Measurements from ENCODE around the gene RHOH. TPM values are rescaled to one million over a fixed set of nuclear protein-coding genes. Genes with fewer than 3 reads are reported as not detected.

Gene RHOH
- total and polyA plus RNA-seq, 9 of the 15 experiments (the other 6 are each of a cell fraction or from before 2014, with no cell fraction given), result 14.3 to 37.7 (median 23.2) TPM

DNA sequence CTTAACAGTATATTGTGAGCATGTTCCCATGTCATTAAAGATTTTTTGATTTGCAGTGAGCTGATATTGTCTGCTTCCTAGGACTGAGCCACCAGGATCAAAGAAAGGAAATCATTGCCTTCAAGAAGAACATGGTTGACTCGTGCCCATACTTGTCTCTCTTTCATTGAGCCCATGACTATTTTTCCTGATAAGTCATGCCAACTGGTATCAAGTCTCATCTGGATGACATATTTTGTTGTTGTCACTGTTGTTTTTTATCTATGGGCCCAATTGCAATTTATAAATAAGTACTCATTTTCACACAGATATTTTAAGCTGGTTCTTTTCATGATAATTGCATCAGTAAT is 10.2 kb upstream of the RHOH start:
- POLR2A ChIA-PET, result interaction anchor here (1.1 kb wide), 1 partner anchor 24 kb away, joined by 3 read pairs; no protein-coding TSS in a partner anchor
- CTCF ChIA-PET (ENCODE audit: low intra/inter-chr PET ratio), result no interaction called here
- Histone ChIP-seq H4K20me1 (replicated peaks; ENCODE audit: control insufficient read depth, insufficient read depth, low read length) (no peaks in the 10 kb centered on the region), H3K27me3 (ENCODE audit: control insufficient read depth in 2 of 2, insufficient read depth in 2 of 2, low read length in 2 of 2) (no peaks in the 10 kb centered on the region), H2AFZ (ENCODE audit: low read depth, low read length) (no peak overlapping the region), H3K9me1 (ENCODE audit: control insufficient read depth, insufficient read depth, low read length) (no peaks in the 10 kb centered on the region), H3K79me2 (ENCODE audit: control insufficient read depth, insufficient read depth, low read length) (no peaks in the 10 kb centered on the region), H3K4me1 (replicated peaks in 1 of 2; ENCODE audit: control insufficient read depth in 2 of 2, insufficient read depth in 2 of 2, low read length in 2 of 2) (peaks cover 0 to 9% of the 10 kb centered on the region in 2 experiments; a peak in 1 of 5 replicates), H3K4me2 (ENCODE audit: insufficient read depth, low read length) (no peak overlapping the region), H3K9ac (ENCODE audit: insufficient read depth in 1 of 2, low read depth in 2 of 2, low read length in 2 of 2) (no peak overlapping the region), H3K4me3 (no peak overlapping the region), H3K27ac (ENCODE audit: extremely low read depth, low read depth, low read length) (no peak overlapping the region), H3K36me3 (ENCODE audit: control insufficient read depth, insufficient read depth, low read length) (no peaks in the 10 kb centered on the region), H3K9me3 (replicated peaks; ENCODE audit: control insufficient read depth, insufficient read depth, low read depth, low read length) (no peaks in the 10 kb centered on the region)
- intact Hi-C loops (cut with micrococcal nuclease), result no loop called here
- ATAC-seq (no peak), DNase-seq (ENCODE audit: extremely low read depth in 1 of 4, low spot score in 3 of 4) (no peak), FAIRE-seq (no peak)
- in situ Hi-C loops (cut with MboI), result no loop called here
- no TSS peak for BruUV-seq (replicated peaks)
- 36% methylated on average over 1 of the region's 1 CpG for WGBS (ENCODE audit: insufficient coverage, low coverage, missing lambda C conversion rate)
- TF ChIP-seq, protein P1, sequence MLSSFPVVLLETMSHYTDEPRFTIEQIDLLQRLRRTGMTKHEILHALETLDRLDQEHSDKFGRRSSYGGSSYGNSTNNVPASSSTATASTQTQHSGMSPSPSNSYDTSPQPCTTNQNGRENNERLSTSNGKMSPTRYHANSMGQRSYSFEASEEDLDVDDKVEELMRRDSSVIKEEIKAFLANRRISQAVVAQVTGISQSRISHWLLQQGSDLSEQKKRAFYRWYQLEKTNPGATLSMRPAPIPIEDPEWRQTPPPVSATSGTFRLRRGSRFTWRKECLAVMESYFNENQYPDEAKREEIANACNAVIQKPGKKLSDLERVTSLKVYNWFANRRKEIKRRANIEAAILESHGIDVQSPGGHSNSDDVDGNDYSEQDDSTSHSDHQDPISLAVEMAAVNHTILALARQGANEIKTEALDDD (IDR thresholded peaks at IDR 0.05), result no peak
- TF ChIP-seq ZNF699 (CRISPR knock-in tag; IDR thresholded peaks at IDR 0.05; ENCODE audit: insufficient replicate concordance), result no peak
- TF ChIP-seq SUPT5H (IDR thresholded peaks at IDR 0.05), result no peak
- TF ChIP-seq, protein P2, sequence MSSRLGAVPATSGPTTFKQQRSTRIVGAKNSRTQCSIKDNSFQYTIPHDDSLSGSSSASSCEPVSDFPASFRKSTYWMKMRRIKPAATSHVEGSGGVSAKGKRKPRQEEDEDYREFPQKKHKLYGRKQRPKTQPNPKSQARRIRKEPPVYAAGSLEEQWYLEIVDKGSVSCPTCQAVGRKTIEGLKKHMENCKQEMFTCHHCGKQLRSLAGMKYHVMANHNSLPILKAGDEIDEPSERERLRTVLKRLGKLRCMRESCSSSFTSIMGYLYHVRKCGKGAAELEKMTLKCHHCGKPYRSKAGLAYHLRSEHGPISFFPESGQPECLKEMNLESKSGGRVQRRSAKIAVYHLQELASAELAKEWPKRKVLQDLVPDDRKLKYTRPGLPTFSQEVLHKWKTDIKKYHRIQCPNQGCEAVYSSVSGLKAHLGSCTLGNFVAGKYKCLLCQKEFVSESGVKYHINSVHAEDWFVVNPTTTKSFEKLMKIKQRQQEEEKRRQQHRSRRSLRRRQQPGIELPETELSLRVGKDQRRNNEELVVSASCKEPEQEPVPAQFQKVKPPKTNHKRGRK (tag; IDR thresholded peaks at IDR 0.05), result no peak
- TF ChIP-seq ZNF507 (tag; conservative IDR thresholded peaks at IDR 0.05), result no peak
- TF ChIP-seq MTA1 (IDR thresholded peaks at IDR 0.05; ENCODE audit: borderline replicate concordance), result no peak
- TF ChIP-seq, protein P3, sequence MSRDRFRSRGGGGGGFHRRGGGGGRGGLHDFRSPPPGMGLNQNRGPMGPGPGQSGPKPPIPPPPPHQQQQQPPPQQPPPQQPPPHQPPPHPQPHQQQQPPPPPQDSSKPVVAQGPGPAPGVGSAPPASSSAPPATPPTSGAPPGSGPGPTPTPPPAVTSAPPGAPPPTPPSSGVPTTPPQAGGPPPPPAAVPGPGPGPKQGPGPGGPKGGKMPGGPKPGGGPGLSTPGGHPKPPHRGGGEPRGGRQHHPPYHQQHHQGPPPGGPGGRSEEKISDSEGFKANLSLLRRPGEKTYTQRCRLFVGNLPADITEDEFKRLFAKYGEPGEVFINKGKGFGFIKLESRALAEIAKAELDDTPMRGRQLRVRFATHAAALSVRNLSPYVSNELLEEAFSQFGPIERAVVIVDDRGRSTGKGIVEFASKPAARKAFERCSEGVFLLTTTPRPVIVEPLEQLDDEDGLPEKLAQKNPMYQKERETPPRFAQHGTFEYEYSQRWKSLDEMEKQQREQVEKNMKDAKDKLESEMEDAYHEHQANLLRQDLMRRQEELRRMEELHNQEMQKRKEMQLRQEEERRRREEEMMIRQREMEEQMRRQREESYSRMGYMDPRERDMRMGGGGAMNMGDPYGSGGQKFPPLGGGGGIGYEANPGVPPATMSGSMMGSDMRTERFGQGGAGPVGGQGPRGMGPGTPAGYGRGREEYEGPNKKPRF (IDR thresholded peaks at IDR 0.05; ENCODE audit: low read depth, low read length), result no peak
- TF ChIP-seq SRSF7 (optimal IDR thresholded peaks at IDR 0.05; ENCODE audit: low read depth, low read length), result no peak
- TF ChIP-seq BACH1 (tag; IDR thresholded peaks at IDR 0.05), result no peak
- TF ChIP-seq, protein P4, sequence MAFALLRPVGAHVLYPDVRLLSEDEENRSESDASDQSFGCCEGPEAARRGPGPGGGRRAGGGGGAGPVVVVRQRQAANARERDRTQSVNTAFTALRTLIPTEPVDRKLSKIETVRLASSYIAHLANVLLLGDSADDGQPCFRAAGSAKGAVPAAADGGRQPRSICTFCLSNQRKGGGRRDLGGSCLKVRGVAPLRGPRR (CRISPR knock-in tag; IDR thresholded peaks at IDR 0.05), result no peak
- TF ChIP-seq ZNF121 (CRISPR knock-in tag; conservative IDR thresholded peaks at IDR 0.05), result no peak
- TF ChIP-seq TAF1 (IDR thresholded peaks at IDR 0.05; ENCODE audit: control insufficient read depth, extremely low read depth, insufficient read depth, low read length, severe bottlenecking), result no peak
- TF ChIP-seq, protein P5, sequence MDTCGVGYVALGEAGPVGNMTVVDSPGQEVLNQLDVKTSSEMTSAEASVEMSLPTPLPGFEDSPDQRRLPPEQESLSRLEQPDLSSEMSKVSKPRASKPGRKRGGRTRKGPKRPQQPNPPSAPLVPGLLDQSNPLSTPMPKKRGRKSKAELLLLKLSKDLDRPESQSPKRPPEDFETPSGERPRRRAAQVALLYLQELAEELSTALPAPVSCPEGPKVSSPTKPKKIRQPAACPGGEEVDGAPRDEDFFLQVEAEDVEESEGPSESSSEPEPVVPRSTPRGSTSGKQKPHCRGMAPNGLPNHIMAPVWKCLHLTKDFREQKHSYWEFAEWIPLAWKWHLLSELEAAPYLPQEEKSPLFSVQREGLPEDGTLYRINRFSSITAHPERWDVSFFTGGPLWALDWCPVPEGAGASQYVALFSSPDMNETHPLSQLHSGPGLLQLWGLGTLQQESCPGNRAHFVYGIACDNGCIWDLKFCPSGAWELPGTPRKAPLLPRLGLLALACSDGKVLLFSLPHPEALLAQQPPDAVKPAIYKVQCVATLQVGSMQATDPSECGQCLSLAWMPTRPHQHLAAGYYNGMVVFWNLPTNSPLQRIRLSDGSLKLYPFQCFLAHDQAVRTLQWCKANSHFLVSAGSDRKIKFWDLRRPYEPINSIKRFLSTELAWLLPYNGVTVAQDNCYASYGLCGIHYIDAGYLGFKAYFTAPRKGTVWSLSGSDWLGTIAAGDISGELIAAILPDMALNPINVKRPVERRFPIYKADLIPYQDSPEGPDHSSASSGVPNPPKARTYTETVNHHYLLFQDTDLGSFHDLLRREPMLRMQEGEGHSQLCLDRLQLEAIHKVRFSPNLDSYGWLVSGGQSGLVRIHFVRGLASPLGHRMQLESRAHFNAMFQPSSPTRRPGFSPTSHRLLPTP (IDR thresholded peaks at IDR 0.05; ENCODE audit: borderline replicate concordance, extremely low read depth, insufficient read length), result no peak
- no peak for TF ChIP-seq CHD2 (IDR thresholded peaks at IDR 0.05; ENCODE audit: low read depth, low read length)
- no peak for TF ChIP-seq ZNF143 (CRISPR knock-in tag; IDR thresholded peaks at IDR 0.05)
- TF ChIP-seq RBM34 (IDR thresholded peaks at IDR 0.05; ENCODE audit: borderline replicate concordance, insufficient read depth, low read length), result no peak

Data from K562 (cell line).